ENCODE measurements around the gene CTDSP2.
"Not testable (repeated sequence)": the region's sequence is repeated elsewhere in the genome, so short reads cannot be mapped to it uniquely, and the experiment has no call there.

Gene CTDSP2

GRCh38 chr12:57781244-57781643 lies 65.3 kb downstream of the CTDSP2 start:
- no peak for DNase-seq (ENCODE audit: low read depth)

GRCh38 chr12:57780284-57780897 lies 66.1 kb downstream of the CTDSP2 start:
- DNase-seq (ENCODE audit: low read depth), result no peak

- no peak for DNase-seq (ENCODE audit: low read depth)
These were observed 66.8 kb downstream of the CTDSP2 start for GRCh38 chr12:57779736-57780135.

GRCh38 chr12:57777911-57778310 lies 68.6 kb downstream of the CTDSP2 start:
- no peak for DNase-seq (ENCODE audit: low read depth)

- DNase-seq (ENCODE audit: low read depth), result no peak
These were observed 69.2 kb downstream of the CTDSP2 start for GRCh38 chr12:57777367-57777766.

GRCh38 chr12:57776247-57776587 lies 70.3 kb downstream of the CTDSP2 start:
- DNase-seq (ENCODE audit: low read depth), result no peak

GRCh38 chr12:57775563-57776246 lies 70.8 kb downstream of the CTDSP2 start:
- no peak for DNase-seq (ENCODE audit: low read depth)

GRCh38 chr12:57775044-57775443 lies 71.5 kb downstream of the CTDSP2 start:
- DNase-seq (ENCODE audit: low read depth), result no peak

- not testable (repeated sequence) for DNase-seq (ENCODE audit: low read depth)
These were observed 71.9 kb downstream of the CTDSP2 start for GRCh38 chr12:57774634-57775033.

- peak; percentile 44 for DNase-seq (ENCODE audit: low read depth)
These were observed 73.9 kb downstream of the CTDSP2 start, which contains the start of gene EEF1AKMT3 for GRCh38 chr12:57772429-57773322. Gene EEF1AKMT3 (plus strand): TSS chr12:57772614. CDS start chr12:57772725, 111 bp downstream.

GRCh38 chr12:57771873-57772428 lies 74.6 kb downstream of the CTDSP2 start, which contains the start of gene METTL1:
Gene METTL1 (minus strand): TSS chr12:57772105. CDS start chr12:57772083, 22 bp downstream.
- peak; percentile 81 for DNase-seq (ENCODE audit: low read depth)

GRCh38 chr12:57771236-57771872 lies 75.2 kb downstream of the CTDSP2 start:
- DNase-seq (ENCODE audit: low read depth), result peak; percentile 75

GRCh38 chr12:57770734-57771133 lies 75.8 kb downstream of the CTDSP2 start:
- no peak for DNase-seq (ENCODE audit: low read depth)

All from CMK (cell line).